Neural cell (in vitro differentiated cells): ENCODE measurements around the gene SND1.

Experiments used
- EP300 ChIP-seq: fragments of 450-650 bp; conservative IDR thresholded peaks from 2 replicates; pipeline ENCODE4 v1.6.1; 2014; ENCODE audit warnings: antibody characterized with exemption, mild to moderate bottlenecking, moderate library complexity; ENCODE audit not compliant: poor library complexity, severe bottlenecking
- EZH2 ChIP-seq: fragments of 200-600, 300-800 bp; shearing (Covaris generic), sonication (generic); IDR thresholded peaks from 2 replicates; pipeline ENCODE4 v1.6.1; 2014; ENCODE audit warnings: antibody characterized with exemption, low read length, borderline replicate concordance, mild to moderate bottlenecking; ENCODE audit not compliant: insufficient read depth, poor library complexity, severe bottlenecking
- MXI1 ChIP-seq: fragments of 450-650 bp; conservative IDR thresholded peaks from 2 replicates; pipeline ENCODE4 v1.6.1; 2014; ENCODE audit warnings: antibody characterized with exemption, mild to moderate bottlenecking; ENCODE audit not compliant: poor library complexity, severe bottlenecking
- POLR2AphosphoS5 ChIP-seq: IDR thresholded peaks from 2 replicates; pipeline ENCODE4 v1.6.1; 2012
- RAD21 ChIP-seq: fragments of 450-650 bp; conservative IDR thresholded peaks from 2 replicates; pipeline ENCODE4 v1.6.1; 2014; ENCODE audit warnings: antibody characterized with exemption, mild to moderate bottlenecking, moderate library complexity
- SMC3 ChIP-seq: fragments of 450-650 bp; conservative IDR thresholded peaks from 2 replicates; pipeline ENCODE4 v1.6.1; 2014; ENCODE audit warnings: antibody characterized with exemption, mild to moderate bottlenecking, moderate library complexity; ENCODE audit not compliant: poor library complexity
- TAF1 ChIP-seq: IDR thresholded peaks from 2 replicates; pipeline ENCODE4 v1.6.1; 2012; ENCODE audit warnings: low read depth
- TF ChIP-seq, protein P1 (sequence below): fragments of 450-650 bp; IDR thresholded peaks from 2 replicates; pipeline ENCODE4 v1.5.1; 2014; ENCODE audit warnings: antibody characterized with exemption, mild to moderate bottlenecking, moderate library complexity; ENCODE audit not compliant: poor library complexity, severe bottlenecking
- TF ChIP-seq, protein P2 (sequence below): IDR thresholded peaks from 2 replicates; pipeline ENCODE4 v1.6.1; 2012; ENCODE audit warnings: borderline replicate concordance

DNA sequence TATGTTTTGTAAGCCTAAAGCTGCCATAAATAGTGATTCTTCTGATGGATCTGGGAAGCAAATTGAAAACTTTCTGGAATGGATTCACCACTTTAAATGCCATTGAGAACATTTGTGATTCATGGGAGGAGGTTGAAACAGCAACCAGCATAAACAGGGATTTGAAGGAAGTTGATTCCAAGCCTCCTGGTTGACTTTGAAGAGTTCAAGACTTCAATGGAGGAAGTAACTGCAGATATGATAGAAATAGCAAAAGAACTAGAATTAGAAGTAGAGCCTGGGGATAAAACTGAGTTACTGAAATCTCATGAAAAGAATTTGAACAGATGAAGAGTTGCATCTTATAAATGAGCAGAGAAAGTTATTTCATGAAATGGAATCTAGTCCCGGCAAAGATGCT is 280.1 kb downstream of the SND1 start:
- TF ChIP-seq EP300 (no peak), SMC3 (no peak), POLR2AphosphoS5 (no peak), RAD21 (no peak), MXI1 (no peak), EZH2 (no peak), TAF1 (no peak)
- TF ChIP-seq, protein P1, sequence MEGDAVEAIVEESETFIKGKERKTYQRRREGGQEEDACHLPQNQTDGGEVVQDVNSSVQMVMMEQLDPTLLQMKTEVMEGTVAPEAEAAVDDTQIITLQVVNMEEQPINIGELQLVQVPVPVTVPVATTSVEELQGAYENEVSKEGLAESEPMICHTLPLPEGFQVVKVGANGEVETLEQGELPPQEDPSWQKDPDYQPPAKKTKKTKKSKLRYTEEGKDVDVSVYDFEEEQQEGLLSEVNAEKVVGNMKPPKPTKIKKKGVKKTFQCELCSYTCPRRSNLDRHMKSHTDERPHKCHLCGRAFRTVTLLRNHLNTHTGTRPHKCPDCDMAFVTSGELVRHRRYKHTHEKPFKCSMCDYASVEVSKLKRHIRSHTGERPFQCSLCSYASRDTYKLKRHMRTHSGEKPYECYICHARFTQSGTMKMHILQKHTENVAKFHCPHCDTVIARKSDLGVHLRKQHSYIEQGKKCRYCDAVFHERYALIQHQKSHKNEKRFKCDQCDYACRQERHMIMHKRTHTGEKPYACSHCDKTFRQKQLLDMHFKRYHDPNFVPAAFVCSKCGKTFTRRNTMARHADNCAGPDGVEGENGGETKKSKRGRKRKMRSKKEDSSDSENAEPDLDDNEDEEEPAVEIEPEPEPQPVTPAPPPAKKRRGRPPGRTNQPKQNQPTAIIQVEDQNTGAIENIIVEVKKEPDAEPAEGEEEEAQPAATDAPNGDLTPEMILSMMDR = no peak
- TF ChIP-seq, protein P2, sequence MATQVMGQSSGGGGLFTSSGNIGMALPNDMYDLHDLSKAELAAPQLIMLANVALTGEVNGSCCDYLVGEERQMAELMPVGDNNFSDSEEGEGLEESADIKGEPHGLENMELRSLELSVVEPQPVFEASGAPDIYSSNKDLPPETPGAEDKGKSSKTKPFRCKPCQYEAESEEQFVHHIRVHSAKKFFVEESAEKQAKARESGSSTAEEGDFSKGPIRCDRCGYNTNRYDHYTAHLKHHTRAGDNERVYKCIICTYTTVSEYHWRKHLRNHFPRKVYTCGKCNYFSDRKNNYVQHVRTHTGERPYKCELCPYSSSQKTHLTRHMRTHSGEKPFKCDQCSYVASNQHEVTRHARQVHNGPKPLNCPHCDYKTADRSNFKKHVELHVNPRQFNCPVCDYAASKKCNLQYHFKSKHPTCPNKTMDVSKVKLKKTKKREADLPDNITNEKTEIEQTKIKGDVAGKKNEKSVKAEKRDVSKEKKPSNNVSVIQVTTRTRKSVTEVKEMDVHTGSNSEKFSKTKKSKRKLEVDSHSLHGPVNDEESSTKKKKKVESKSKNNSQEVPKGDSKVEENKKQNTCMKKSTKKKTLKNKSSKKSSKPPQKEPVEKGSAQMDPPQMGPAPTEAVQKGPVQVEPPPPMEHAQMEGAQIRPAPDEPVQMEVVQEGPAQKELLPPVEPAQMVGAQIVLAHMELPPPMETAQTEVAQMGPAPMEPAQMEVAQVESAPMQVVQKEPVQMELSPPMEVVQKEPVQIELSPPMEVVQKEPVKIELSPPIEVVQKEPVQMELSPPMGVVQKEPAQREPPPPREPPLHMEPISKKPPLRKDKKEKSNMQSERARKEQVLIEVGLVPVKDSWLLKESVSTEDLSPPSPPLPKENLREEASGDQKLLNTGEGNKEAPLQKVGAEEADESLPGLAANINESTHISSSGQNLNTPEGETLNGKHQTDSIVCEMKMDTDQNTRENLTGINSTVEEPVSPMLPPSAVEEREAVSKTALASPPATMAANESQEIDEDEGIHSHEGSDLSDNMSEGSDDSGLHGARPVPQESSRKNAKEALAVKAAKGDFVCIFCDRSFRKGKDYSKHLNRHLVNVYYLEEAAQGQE = no peak
